GM20000 (cell line): ENCODE data around the gene SPATA12.

Source experiments
- DNase-seq: peaks from one replicate; pipeline ENCODE4 v3.0.0; 2012; ENCODE audit warnings: low spot score
- TF ChIP-seq, protein P1 (sequence below): IDR thresholded peaks from 2 replicates; pipeline ENCODE4 v1.5.1; 2012; ENCODE audit warnings: mild to moderate bottlenecking, control low read depth; ENCODE audit errors: extremely low read depth, missing control alignments

The SPATA12 gene, protein sequence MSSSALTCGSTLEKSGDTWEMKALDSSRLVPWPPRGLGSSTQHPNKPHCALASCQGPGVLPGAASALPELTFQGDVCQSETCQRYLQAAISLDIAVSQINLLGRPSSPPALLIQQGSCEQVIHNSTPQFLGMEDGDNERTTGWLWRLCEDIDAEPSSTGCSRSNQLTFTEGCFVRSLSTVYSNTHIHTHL

GRCh38 chr3:57060089-57060821 lies at the start of gene SPATA12:
Gene SPATA12 (plus strand): TSS chr3:57060664. CDS start chr3:57073695, 13,031 bp downstream.
- TF ChIP-seq, protein P1, sequence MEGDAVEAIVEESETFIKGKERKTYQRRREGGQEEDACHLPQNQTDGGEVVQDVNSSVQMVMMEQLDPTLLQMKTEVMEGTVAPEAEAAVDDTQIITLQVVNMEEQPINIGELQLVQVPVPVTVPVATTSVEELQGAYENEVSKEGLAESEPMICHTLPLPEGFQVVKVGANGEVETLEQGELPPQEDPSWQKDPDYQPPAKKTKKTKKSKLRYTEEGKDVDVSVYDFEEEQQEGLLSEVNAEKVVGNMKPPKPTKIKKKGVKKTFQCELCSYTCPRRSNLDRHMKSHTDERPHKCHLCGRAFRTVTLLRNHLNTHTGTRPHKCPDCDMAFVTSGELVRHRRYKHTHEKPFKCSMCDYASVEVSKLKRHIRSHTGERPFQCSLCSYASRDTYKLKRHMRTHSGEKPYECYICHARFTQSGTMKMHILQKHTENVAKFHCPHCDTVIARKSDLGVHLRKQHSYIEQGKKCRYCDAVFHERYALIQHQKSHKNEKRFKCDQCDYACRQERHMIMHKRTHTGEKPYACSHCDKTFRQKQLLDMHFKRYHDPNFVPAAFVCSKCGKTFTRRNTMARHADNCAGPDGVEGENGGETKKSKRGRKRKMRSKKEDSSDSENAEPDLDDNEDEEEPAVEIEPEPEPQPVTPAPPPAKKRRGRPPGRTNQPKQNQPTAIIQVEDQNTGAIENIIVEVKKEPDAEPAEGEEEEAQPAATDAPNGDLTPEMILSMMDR = no peak
- no peak for DNase-seq

DNA sequence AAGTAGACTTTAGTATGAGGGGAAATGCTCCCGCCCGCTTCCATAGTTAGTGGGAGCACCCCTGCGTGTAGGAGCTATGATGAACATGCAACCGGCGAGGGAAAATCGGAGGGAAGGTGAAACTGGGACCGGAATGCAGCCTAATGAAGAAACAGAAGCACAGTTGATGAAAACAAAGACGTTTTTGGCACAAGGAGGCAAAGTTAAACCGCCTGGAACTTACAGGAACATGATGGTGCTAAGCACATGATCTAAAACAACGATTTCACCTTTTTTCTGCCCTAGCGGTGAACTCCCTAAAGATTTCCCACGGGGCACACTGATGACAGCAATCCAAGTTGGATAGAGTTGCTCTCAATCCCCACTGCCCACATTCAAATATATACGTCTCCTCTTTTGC lies 49.4 kb upstream of the SPATA12 start:
- DNase-seq = no peak
- TF ChIP-seq, protein P1 = no peak

DNA sequence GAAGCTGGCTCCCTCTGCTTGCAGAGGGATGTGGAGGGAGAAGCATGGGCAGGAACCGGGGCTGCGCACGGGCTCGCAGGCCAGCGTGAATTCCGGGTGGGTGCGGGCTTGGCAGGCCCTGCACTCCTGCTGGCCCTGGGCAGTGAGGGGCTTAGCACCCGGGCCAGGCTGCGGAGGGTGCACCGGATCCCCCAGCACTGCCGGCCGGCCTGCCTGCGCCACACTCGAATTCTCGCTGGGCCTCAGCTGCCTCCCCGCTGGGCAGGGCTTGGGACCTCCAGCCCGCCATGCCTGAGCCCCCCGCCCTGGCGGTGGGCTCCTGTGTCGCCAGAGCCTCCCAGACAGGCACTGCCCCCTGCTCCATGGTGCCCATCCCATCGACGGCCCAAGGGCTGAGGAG lies 47.6 kb upstream of the SPATA12 start:
- TF ChIP-seq, protein P1 = no peak
- no peak for DNase-seq

- TF ChIP-seq, protein P1 = no peak
- DNase-seq = no peak
Observed at GRCh38 chr3:57015350-57015729, 45.1 kb upstream of the SPATA12 start.

DNA sequence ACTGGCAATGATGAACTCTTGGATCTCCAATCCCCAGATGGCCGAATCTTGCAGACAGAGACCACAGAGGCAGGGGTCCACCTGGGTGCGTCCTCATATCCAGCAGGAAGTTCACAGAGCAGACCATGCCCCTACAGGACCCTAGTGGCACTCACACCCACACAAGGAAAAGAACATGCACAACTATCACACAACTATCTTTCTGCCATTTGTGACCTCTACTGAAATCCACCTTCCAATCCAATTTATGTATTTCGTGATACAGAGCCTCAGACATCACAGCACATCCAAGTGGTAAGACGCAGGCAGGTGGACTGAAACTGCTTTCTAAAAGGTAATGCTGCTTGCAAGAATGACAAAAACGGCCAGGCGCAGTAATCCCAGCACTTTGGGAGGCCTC lies 44.6 kb upstream of the SPATA12 start:
- TF ChIP-seq, protein P1 = no peak
- DNase-seq = no peak

DNA sequence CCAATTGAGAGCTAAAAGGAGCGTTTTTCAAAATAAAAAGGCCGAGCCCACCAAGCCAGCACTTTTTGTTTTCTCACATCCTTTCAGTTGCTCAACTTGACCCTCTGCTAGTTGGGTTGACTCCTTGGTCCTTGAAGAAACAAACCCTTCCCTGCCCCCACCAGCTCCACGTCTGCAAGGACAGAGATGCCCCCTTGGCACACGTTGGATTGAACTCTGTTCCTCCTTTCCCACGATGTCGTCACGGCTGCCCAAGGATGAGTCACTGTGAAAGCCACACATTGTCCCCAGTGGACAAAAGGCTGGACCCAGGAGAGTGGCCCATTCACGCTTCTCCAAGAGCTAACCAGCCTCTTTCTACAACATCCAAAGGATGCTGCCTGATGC lies 43.0 kb upstream of the SPATA12 start:
- DNase-seq = no peak
- TF ChIP-seq, protein P1 = no peak

DNA sequence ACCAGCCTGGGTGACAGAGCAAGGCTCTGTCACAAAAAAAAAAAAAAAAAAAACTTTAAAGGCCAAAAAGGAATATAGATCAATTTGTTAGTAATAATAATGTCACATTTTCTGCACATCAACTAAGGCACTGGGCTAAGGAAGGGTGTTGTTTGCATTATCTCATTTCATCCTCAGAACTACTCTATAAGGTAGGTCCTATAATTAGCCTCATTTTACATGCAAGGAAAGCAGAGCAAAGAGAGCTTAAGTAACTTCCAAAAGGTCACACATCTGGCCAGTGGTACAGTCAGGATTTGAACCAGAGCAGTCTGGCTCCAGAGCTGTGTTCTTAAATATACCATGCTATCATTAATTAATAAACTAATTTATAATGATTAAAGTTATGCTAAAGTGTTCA lies 42.2 kb upstream of the SPATA12 start:
- TF ChIP-seq, protein P1 = no peak
- no peak for DNase-seq
